Prostate gland (tissue), 2 donors: ENCODE measurements around the gene ESR1.
A peak's percentile ranks its signal among the peaks of the same experiment; 100 is the strongest.

Experiments
- CTCF ChIP-seq, 4 experiments: fragments of 200-600 bp in 2 of 4; fragments of 450-650 bp in 2 of 4; sonication (generic) in 2 of 4; IDR thresholded peaks; 1 replicate in 3 of 4; 2 replicates in 1 of 4; pipeline ENCODE4 v1.5.1; 2016 to 2019; ENCODE audit warnings: antibody characterized with exemption in 4 of 4, mild to moderate bottlenecking in 2 of 4, moderate library complexity in 2 of 4
- POLR2AphosphoS5 ChIP-seq: sonication (generic); formaldehyde crosslinking; IDR thresholded peaks from one replicate; pipeline ENCODE4 v1.6.1; 2017; ENCODE audit warnings: antibody characterized with exemption

- TF ChIP-seq CTCF (IDR thresholded peaks at IDR 0.05): peak in 2 of 4 experiments; percentile 36 to 40
- TF ChIP-seq POLR2AphosphoS5: peak; percentile 64
These were observed 43.4 kb upstream of the ESR1 start for GRCh38 chr6:151763938-151764680.
